GM15510 (cell line): Measurements from ENCODE around the gene RASL10B.

Experiments
- POLR2A ChIP-seq: IDR thresholded peaks from 3 replicates; pipeline ENCODE4 v1.6.1; 2011; ENCODE audit warnings: borderline replicate concordance; ENCODE audit not compliant: insufficient read length; ENCODE audit errors: extremely low read depth

The RASL10B gene, protein sequence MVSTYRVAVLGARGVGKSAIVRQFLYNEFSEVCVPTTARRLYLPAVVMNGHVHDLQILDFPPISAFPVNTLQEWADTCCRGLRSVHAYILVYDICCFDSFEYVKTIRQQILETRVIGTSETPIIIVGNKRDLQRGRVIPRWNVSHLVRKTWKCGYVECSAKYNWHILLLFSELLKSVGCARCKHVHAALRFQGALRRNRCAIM

DNA sequence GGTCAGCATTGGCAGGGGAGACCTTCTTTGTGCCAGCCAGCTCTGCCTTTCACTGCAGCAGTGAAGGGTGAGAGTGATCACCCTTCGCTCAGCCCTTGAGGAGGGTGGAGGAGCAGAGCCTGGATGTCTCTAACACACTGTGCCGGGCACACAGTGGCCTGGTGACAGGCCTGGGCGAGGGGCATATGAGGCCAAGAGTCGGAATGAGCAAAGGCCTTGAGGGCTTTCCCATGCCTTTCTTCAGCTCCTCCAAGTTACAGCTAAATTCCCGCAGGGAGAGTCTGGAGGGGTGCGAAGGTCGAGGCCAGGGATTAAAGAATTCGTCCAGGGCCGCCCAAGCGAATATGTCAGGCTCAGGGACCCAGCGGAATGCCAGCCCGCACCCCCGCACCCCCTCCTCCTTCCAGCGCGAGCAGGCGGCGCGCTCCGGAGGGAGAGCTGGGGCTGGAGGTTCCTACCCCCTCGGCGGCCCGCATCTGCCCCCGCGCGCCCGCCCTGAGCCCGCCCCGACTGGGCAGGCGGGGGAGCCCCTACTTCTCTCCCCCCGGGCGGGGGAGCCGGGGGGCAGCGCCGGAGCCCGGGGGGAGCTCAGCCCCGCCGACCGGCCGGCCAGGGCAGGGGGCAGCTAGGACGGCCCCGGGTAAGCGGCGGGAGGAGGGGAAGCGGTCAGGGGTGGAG lies at the start of gene RASL10B:
Gene RASL10B, plus strand, starts transcription at position 401 of the 678 bp plus-strand sequence. CDS start 3,546 bp downstream, outside the sequence.
- TF ChIP-seq POLR2A: no peak

DNA sequence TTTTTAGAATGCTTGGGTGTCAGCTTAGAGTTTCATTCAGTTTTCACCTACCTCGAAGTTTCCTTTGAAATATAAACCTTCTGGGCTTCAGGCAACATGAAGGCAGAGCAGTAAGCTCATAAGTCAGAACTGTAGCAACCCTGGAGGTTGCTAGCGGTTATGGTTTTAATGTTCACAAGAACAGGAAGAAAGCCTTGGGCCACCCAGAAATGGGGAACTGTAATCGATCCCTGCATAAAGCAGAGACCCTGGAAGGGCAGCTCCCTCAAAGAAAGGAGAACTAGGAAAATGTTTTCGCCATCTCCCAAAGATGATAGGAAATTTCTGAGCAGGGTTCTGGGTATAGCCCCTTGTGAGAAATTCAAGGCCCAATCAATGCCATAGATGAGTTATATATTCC lies 47.8 kb upstream of the RASL10B start:
- TF ChIP-seq POLR2A: no peak

DNA sequence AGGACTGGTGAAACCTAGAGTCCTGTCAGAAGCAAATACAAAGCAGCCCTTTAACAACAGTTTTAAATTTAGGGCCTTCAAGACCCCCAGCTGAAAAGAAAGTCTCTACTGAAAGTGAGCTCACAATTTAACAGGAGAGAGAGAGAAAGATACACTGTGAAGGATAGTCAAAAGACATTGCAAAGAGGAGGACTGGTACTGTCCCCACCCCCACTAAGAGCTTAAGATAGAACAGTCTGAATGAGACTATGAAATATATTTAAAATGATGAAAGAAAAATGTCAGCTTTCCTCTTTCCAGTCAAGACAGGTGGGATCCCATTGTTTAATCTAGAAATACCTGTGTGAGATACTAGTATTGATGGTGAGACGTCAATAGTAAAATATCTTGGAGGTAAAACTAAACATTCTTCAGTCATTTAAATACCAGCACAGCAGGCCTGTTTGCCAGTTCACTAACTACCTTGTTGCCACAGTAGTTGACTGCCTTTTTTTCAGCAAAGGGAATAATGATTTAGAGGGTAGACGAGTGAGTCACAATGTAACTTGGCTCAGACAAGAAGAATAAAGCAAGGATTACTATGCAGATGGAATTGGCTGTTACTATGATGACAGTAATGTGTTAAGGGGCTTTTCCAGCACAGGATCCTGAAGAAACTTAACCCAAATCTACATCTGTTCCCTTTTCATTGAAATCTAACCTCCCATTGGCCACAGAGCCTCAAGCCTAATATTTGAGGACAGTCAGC lies 47.2 kb upstream of the RASL10B start:
- no peak for TF ChIP-seq POLR2A

DNA sequence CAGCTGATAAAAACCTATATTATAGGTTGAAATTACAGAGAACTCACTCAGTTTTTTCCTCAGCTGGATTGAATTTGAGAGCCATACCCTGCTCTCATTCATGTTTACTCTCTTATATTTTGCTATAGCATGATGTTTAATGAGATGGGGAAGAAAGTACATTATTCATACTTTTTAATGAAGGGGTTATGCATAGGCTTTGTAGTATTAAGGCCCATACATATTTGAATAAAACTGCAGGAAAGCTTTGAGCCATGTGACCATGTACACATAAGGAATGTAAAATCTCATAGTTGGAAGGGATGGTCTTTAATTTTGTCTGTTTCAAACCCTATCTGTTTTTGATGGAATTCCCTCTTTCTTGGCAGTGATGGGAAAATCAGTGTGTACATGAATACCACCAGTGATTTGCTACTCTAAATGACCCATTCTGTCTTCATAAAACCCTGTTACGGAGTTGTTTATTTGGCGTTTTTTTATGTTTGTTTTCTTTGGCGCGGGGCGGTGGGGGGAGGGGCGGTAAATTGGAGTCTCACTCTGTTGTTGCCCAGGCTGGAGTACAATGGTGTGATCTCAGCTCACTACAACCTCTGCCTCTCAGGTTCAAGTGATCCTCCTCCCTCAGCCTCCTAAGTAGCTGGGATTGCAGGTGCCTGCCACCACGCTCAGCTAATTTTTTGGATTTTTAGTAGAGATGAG lies 38.8 kb upstream of the RASL10B start:
- no peak for TF ChIP-seq POLR2A

DNA sequence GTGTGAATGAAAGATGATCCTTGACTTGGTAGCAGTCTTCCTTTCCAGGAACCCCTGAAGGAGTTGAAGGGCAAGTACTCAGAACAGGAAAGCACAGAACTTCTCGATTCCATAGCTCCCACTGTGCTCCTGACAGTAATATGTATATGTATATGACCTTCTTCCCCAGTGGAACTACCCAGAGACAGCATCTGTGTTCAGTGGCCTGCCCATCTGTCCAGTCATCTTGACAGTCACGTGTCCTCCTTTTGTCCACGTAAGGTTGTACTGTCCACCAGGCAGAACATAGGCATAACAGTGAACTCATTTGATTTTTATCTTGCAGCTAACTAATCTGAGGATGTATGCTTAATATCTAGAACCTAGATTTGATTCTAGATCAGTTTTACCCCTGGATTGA lies 37.8 kb upstream of the RASL10B start:
- TF ChIP-seq POLR2A: no peak

DNA sequence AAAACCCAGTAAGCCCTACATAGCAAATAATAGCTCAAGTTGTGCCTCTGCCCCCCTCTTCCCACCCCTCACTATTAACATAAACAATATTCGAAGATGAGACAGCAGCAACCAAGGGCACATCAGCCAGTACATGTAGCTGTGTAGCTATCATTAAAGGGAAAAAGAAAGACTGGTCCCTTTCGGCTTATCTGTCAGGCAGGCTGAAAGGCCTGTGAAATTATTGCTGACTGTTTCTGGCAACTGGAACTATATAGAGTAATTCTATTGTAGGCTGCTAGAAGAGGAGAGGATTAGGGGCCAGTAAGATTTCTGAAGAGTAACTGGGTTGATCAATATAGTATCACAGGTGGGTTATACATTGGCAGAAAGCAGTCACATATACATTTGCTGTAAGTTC lies 36.5 kb upstream of the RASL10B start:
- TF ChIP-seq POLR2A: no peak

DNA sequence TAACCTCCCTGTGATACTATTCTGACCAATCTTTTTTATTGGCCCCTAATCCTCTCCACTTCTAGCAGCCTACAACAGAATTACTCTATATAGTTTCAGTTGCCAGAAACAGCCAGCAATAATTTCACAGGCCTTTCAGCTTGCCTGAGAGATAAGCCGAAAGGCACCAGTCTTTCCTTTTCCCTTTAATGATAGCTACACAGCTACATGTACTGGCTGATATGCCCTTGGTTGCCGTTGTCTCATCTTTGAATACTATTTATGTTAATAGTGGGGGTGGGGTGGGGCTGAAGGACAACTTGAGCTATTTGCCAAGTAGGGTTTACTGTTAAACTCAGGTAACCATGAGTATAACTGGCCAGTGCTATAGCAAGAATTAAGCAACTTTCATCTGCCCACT lies 35.8 kb upstream of the RASL10B start:
- no peak for TF ChIP-seq POLR2A

DNA sequence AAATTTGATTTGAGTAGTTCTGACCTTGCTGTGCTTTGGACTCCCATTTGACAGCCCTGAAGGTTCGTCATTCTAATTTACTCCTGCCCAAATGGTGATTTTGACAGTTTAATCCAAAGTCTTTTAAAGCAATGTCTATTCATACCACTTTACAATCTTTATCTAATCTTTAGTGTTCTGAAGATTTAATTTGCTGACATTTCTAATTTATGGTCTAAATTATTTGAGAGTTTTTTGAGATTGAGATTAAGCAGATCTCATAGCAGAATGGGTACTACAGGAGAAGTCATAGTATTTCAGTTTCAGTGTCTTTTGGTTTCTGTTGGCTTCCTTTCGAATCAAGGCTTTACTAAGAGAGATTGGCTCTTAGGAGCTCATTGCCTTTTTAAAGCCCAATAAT lies 32.6 kb upstream of the RASL10B start:
- TF ChIP-seq POLR2A: no peak

DNA sequence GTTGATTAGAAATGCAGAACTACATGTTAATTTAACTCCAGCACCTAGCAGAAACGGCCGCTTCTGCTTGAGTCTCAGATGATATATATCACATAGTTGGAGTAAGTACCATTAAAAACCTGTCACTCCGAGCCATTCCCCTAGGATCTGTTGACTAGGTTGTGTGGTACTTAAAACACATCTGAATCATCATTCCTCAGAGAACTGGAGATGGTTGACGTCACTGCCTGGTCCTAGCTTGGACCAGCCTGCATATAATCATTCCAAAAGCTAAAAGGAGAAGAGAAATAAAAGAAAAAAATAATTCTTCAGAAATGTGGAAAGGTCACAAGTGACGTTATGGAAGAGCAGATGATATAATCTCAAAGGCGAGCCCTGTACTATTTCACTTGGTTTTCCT lies 31.3 kb upstream of the RASL10B start:
- no peak for TF ChIP-seq POLR2A

DNA sequence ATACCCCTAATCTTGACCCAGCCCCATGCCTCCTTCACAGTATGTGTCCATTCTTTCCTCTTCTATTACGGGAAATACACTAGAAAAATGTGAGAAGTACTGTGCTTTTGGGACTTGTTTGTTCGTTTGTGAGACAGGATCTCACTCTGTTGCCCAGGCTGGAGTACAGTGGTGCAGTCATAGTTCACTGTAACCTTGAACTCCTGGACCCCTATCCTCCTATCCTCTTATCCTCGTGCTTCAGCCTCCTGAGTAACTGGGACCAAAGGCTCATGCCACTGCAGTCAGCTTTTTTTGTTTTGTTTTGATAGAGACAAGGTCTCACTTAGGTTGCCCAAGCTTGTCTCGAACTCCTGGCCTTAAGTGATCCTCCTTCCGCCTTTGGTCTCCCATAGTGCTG lies 29.9 kb upstream of the RASL10B start:
- no peak for TF ChIP-seq POLR2A

DNA sequence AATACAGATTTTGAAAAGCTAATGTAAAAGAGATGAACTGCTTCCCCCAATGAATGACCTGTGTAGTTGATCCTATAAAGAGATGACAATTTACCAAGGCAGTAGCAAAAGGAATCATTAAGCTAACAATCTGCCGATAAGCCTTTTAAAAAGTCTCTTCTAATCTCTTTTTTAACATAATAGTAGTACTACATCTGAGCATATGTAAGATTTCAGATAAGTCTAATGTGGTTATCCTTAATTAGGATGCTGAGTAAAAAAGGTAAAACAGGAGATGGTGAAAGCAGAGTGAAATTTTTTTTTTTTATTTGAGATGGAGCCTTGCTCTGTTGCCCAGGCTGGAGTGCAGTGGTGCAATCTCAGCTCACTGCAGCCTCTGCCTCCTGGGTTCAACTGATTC lies 26.2 kb upstream of the RASL10B start:
- TF ChIP-seq POLR2A: no peak

DNA sequence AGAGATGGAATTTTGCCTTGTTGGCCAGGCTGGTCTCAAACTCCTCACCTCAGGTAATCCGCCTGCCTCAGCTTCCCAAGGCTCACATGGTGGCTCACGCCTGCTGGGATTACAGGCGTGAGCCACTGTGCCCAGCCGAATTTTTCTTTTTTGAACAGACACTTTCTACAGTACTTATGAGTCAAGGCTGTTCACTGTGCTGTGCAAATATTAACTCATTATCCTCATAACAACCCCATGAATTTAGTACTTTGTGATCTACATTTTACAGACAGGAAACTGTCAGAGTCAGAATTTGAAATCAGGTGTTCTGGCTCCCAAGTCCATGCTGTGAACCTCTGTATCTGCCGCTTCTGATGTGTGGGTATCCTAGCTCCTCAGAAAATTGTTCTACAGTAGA lies 25.7 kb upstream of the RASL10B start:
- no peak for TF ChIP-seq POLR2A

DNA sequence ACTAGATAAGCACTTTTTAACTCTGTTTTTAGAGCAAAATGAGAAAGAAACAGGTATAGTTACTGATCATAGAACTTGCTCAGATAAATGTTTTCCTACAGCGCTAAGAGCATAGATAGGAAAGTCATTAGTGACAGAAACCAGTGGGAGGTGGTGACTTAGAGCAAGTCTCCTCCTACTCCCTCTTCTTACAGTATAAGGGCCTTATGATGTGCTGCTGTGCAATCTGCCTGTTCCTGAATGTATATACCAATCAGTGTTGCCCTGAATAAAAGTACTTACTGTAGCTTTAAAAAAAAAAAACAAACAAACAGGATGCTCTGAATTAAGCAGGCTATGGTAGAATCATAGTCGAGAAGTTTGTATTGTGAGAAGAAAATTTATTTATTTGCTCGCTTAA lies 23.3 kb upstream of the RASL10B start:
- TF ChIP-seq POLR2A: no peak

DNA sequence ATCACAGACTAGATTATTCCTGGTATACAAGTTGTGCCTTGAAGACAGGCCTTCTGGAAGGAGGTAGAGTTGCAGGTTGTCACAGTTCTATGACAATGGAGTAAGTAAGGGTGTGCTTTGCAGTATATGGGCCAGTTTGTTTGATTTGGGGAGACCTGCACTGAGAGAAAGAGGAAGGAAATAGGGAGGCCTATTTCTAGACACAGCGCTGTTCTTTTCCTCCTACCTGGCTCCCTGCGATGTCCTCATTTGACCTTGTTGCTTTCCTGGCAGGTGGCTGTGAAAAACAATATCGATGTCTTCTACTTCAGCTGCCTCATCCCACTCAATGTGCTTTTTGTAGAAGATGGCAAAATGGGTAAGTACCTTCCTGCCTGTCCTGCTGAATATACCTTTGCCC lies 22.5 kb upstream of the RASL10B start:
- no peak for TF ChIP-seq POLR2A

DNA sequence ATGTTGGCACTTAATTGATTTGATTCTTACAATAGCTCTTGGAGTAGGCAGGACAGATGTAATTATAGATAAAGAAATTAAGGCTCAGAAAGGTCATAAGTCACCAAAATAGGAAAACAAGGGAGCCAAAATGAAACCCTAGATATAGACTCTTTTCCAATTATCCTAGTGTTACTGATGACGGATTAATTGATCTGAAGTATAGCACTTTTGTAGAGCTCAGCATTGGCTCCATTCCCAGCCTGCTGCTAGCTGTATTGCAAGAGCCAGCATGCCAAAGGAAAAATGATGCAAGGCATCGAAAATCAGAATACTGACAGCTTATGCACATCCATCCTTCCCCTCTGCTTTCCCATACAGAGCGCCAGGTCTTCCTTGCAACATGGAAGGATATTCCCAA lies 21.6 kb upstream of the RASL10B start:
- TF ChIP-seq POLR2A: no peak
